CD1c-positive myeloid dendritic cell (primary cell): ENCODE data around the gene ATP8B4.
"Not testable (repeated sequence)": the region's sequence is repeated elsewhere in the genome, so short reads cannot be mapped to it uniquely, and the experiment has no call there.

Experiments used
- DNase-seq: peaks from one replicate; pipeline ENCODE4 v3.0.0-alpha.2; 2016; ENCODE audit errors: extremely low spot score

ATP8B4 gene

GRCh38 chr15:50108461-50108860 lies 10.6 kb downstream of the ATP8B4 start:
- DNase-seq, result no peak

- DNase-seq, result peak; percentile 93
These were observed 11.2 kb downstream of the ATP8B4 start for GRCh38 chr15:50107591-50108408.

GRCh38 chr15:50107157-50107556 lies 11.9 kb downstream of the ATP8B4 start:
- no peak for DNase-seq

GRCh38 chr15:50106457-50106856 lies 12.6 kb downstream of the ATP8B4 start:
- no peak for DNase-seq

GRCh38 chr15:50100486-50100885 lies 18.5 kb downstream of the ATP8B4 start:
- no peak for DNase-seq

GRCh38 chr15:50098545-50098944 lies 20.5 kb downstream of the ATP8B4 start:
- DNase-seq, result no peak

- no peak for DNase-seq
These were observed 22.9 kb downstream of the ATP8B4 start for GRCh38 chr15:50095938-50096821.

- not testable (repeated sequence) for DNase-seq
These were observed 29.6 kb downstream of the ATP8B4 start for GRCh38 chr15:50089386-50089785.

- no peak for DNase-seq
These were observed 34.1 kb downstream of the ATP8B4 start for GRCh38 chr15:50084932-50085331.

- DNase-seq, result no peak
These were observed 35.5 kb downstream of the ATP8B4 start for GRCh38 chr15:50083424-50084025.

GRCh38 chr15:50082066-50082465 lies 37.0 kb downstream of the ATP8B4 start:
- no peak for DNase-seq

- DNase-seq, result no peak
These were observed 41.4 kb downstream of the ATP8B4 start for GRCh38 chr15:50077651-50078050.

GRCh38 chr15:50077176-50077575 lies 41.9 kb downstream of the ATP8B4 start:
- no peak for DNase-seq

GRCh38 chr15:50075319-50075718 lies 43.7 kb downstream of the ATP8B4 start:
- no peak for DNase-seq

- no peak for DNase-seq
These were observed 47.3 kb downstream of the ATP8B4 start for GRCh38 chr15:50071551-50072258.

GRCh38 chr15:50068016-50068415 lies 51.0 kb downstream of the ATP8B4 start:
- DNase-seq, result no peak

GRCh38 chr15:50067254-50067653 lies 51.8 kb downstream of the ATP8B4 start:
- DNase-seq, result peak; percentile 38

GRCh38 chr15:50066666-50067065 lies 52.4 kb downstream of the ATP8B4 start:
- no peak for DNase-seq

GRCh38 chr15:50066202-50066601 lies 52.8 kb downstream of the ATP8B4 start:
- DNase-seq, result peak; percentile 63

GRCh38 chr15:50065279-50065678 lies 53.8 kb downstream of the ATP8B4 start:
- DNase-seq, result peak; percentile 12

GRCh38 chr15:50064673-50065072 lies 54.4 kb downstream of the ATP8B4 start:
- peak; percentile 49 for DNase-seq

- no peak for DNase-seq
These were observed 55.8 kb downstream of the ATP8B4 start for GRCh38 chr15:50063226-50063625.
